Osteoblast (primary cell): ENCODE measurements around the gene ZNHIT3. TPM values are rescaled to one million over a fixed set of nuclear protein-coding genes. Genes with fewer than 3 reads are reported as not detected.
"Not testable (repeated sequence)": the region's sequence is repeated elsewhere in the genome, so short reads cannot be mapped to it uniquely, and the experiment has no call there.

Experiments
- DNase-seq: peaks from one replicate; pipeline ENCODE4 v3.0.0; 2011; ENCODE audit warnings: low spot score, mixed read lengths; ENCODE audit not compliant: insufficient read length; ENCODE audit errors: missing footprints
- H2AFZ ChIP-seq: 2 replicates; pipeline ENCODE4 v1.6.0; 2011; ENCODE audit warnings: mild to moderate bottlenecking, low read length
- H3K27ac ChIP-seq: 2 replicates; pipeline ENCODE4 v1.5.1; 2011; ENCODE audit warnings: mild to moderate bottlenecking, low read depth, low read length, moderate library complexity
- H3K27me3 ChIP-seq: 2 replicates; pipeline ENCODE4 v1.6.0; 2012; ENCODE audit warnings: mild to moderate bottlenecking, control low read depth, inconsistent platforms, low read length, moderate library complexity; ENCODE audit not compliant: insufficient read depth
- H3K36me3 ChIP-seq: 2 replicates; pipeline ENCODE4 v1.5.1; 2011; ENCODE audit warnings: mild to moderate bottlenecking, low read length, control low read depth, moderate library complexity; ENCODE audit not compliant: insufficient read depth
- H3K4me1 ChIP-seq: 2 replicates; pipeline ENCODE4 v1.5.1; 2011; ENCODE audit warnings: mild to moderate bottlenecking, low read length, control low read depth, moderate library complexity; ENCODE audit not compliant: insufficient read depth
- H3K4me2 ChIP-seq: 2 replicates; pipeline ENCODE4 v1.6.0; 2011; ENCODE audit warnings: mild to moderate bottlenecking, low read length; ENCODE audit not compliant: insufficient read depth
- H3K4me3 ChIP-seq: fragments of 200-600 bp; sonication (generic); 3 replicates; pipeline ENCODE4 v1.5.1; 2012; ENCODE audit warnings: mild to moderate bottlenecking, low read length, inconsistent platforms; ENCODE audit not compliant: insufficient read depth
- H3K79me2 ChIP-seq: 2 replicates; pipeline ENCODE4 v1.6.0; 2012; ENCODE audit warnings: mild to moderate bottlenecking, low read length, control low read depth, inconsistent platforms; ENCODE audit not compliant: insufficient read depth
- H3K9me3 ChIP-seq: 2 replicates; pipeline ENCODE4 v1.5.1; 2011; ENCODE audit warnings: low read depth, low read length, control low read depth
- H4K20me1 ChIP-seq: 2 replicates; pipeline ENCODE4 v1.6.0; 2012; ENCODE audit warnings: mild to moderate bottlenecking, low read length, control low read depth; ENCODE audit not compliant: insufficient read depth
- total RNA-seq: library from RNA; depleted of rRNA; stranded (reverse); fragments of >200 nt; gene quantifications from 2 replicates; pipeline ENCODE4 v1.2.3, GENCODE V29; 2012
- TF ChIP-seq, protein P1 (sequence below): IDR thresholded peaks from 2 replicates; pipeline ENCODE4 v1.5.1; 2011; ENCODE audit warnings: mild to moderate bottlenecking, low read depth, low read length, moderate library complexity; ENCODE audit errors: extremely low read depth

The ZNHIT3 gene
- total RNA-seq, 1 donor, result 29.3 TPM

DNA sequence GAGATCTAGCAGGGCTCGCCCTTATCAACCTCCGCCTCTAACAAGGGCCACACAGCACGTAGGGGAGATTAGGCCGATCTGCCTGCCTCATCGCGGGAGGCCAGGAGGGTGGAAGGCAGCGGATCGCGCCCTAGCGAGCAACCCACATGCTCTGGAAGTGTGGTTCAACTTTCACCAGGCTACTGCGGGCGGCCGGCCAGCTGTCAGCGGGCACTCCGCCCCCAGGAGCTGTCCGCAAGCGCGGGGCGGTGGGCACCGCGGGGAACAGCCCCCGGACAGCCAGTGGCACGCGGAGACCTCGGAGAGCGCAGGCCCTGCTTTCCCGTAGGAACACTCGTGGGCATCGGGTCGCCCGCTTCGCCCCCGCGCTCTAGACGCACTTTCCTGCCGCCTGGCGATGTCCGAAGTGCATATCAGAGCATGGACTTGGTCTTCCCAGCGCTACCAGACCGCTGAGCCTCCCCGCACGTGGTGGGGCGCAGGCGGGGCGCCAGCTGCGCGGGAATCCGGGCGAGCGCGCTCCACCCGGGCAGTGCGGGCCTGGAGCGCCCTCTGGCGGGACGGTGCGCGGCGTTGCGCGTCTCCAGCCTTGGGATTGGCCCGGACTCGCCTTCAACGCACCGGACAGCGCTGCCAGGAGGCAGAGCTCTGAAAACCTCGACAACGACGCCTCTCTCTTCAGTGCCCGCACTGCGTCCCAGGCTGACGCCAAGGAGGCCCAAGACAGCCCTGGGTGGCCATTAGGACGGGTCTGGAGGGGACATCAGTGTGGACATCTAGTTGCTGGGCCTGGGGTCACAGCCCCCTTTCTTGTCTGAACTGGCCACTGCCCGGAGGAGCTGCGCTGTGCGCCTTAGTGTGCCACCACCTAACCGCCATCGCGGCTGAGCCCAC lies 3.6 kb upstream of the ZNHIT3 start:
- H3K4me3 ChIP-seq, result peak overlapping the region; percentile 59
- no peaks in the 10 kb centered on the region for H3K9me3 ChIP-seq
- H3K4me1 ChIP-seq, result peaks cover 14% of the 10 kb centered on the region
- TF ChIP-seq, protein P1, sequence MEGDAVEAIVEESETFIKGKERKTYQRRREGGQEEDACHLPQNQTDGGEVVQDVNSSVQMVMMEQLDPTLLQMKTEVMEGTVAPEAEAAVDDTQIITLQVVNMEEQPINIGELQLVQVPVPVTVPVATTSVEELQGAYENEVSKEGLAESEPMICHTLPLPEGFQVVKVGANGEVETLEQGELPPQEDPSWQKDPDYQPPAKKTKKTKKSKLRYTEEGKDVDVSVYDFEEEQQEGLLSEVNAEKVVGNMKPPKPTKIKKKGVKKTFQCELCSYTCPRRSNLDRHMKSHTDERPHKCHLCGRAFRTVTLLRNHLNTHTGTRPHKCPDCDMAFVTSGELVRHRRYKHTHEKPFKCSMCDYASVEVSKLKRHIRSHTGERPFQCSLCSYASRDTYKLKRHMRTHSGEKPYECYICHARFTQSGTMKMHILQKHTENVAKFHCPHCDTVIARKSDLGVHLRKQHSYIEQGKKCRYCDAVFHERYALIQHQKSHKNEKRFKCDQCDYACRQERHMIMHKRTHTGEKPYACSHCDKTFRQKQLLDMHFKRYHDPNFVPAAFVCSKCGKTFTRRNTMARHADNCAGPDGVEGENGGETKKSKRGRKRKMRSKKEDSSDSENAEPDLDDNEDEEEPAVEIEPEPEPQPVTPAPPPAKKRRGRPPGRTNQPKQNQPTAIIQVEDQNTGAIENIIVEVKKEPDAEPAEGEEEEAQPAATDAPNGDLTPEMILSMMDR, result peak; percentile 83
- no peak overlapping the region for H3K27ac ChIP-seq
- peak overlapping the region; percentile 77 for H3K4me2 ChIP-seq
- peak overlapping the region; percentile 92 for H2AFZ ChIP-seq
- H3K36me3 ChIP-seq, result no peaks in the 10 kb centered on the region
- H3K27me3 ChIP-seq, result peaks cover 13% of the 10 kb centered on the region
- H3K79me2 ChIP-seq, result peaks cover 16% of the 10 kb centered on the region
- no peaks in the 10 kb centered on the region for H4K20me1 ChIP-seq
- DNase-seq, result peak; percentile 98

DNA sequence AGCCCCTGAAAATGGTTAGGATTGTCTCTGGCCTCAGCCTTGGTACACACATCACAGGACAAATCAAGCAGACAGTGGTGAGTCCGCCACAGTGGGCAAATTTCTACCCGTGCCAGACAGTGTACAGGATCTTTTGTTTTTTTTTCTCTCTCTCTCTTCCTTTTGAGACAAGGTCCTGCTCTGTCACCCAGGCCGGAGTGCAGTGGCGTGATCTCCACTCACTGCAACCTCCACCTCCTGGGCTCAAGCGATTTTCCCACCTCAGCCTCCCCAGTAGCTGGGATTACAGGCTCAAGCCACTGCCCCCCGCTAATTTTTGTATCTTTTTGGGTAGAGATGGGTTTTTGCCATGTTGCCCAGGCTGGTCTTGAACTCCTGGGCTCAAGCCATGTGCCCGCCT lies 2.5 kb upstream of the ZNHIT3 start:
- not testable (repeated sequence) for DNase-seq, H3K27ac ChIP-seq, H3K4me2 ChIP-seq, H3K36me3 ChIP-seq, H2AFZ ChIP-seq, H4K20me1 ChIP-seq, H3K9me3 ChIP-seq, H3K4me3 ChIP-seq
- Histone ChIP-seq H3K4me1 (peaks cover 14% of the 10 kb centered on the region), H3K79me2 (peaks cover 26% of the 10 kb centered on the region), H3K27me3 (peaks cover 13% of the 10 kb centered on the region)

DNA sequence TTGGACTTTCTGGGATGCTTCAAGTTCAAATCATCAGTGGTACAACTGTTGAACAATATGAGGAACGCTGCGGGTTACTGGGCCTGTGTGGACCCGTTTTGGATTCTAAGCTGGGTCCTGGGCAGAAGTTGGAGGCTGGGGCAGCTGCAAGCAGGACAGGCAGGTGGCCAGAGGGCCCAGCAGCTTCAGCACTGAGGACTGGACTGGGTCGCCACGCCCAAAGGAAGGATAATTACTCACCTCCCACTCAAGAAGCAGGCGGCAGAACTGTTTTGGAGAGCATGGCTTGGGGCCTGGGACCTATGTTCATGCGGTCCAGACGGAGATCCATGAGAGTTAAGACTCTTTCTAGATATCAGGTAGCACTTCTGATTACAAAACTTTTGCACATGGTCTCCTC lies 1.5 kb upstream of the ZNHIT3 start:
- Histone ChIP-seq H3K36me3 (peaks cover 4% of the 10 kb centered on the region), H3K4me1 (peaks cover 14% of the 10 kb centered on the region), H2AFZ (no peak overlapping the region), H3K4me2 (no peak overlapping the region), H3K27me3 (peaks cover 8% of the 10 kb centered on the region), H3K9me3 (no peaks in the 10 kb centered on the region), H3K4me3 (no peak overlapping the region), H4K20me1 (peaks cover 5% of the 10 kb centered on the region), H3K27ac (no peak overlapping the region), H3K79me2 (peaks cover 36% of the 10 kb centered on the region)
- DNase-seq, result no peak
- TF ChIP-seq, protein P1, result no peak

DNA sequence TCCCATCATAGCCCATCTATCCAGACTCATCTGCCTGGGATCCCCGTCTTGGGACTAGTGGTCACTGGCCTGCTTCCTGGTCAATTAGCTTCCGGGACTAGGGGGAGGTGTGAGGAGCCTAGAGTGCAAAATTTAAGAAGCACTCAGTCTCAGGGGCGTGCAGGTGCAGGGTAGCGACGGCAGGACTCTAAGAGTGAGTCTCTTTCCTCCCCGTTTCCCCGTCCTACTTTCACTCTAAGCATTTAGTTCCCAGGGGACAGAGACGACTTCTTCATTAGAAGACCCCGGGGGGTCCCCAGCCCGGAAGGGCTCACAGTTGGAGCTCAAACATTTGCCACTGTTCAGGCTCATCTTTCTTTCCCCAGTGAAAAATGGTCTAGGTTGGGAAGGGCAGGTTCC lies 677 bp upstream of the ZNHIT3 start:
- peaks cover 14% of the 10 kb centered on the region for H3K4me1 ChIP-seq
- TF ChIP-seq, protein P1, result no peak
- H3K27me3 ChIP-seq, result peaks cover 8% of the 10 kb centered on the region
- peaks cover 8% of the 10 kb centered on the region for H4K20me1 ChIP-seq
- H3K79me2 ChIP-seq, result peaks cover 39% of the 10 kb centered on the region
- no peaks in the 10 kb centered on the region for H3K9me3 ChIP-seq
- peak overlapping the region; percentile 13 for H3K27ac ChIP-seq
- H2AFZ ChIP-seq, result peak overlapping the region; percentile 97
- H3K36me3 ChIP-seq, result peaks cover 4% of the 10 kb centered on the region
- H3K4me3 ChIP-seq, result peak overlapping the region; percentile 89
- no peak for DNase-seq
- H3K4me2 ChIP-seq, result peak overlapping the region; percentile 92
